SH-SY5Y (cell line): ENCODE results near the gene C14orf93.

ENCODE experiments used
- GATA2 ChIP-seq: IDR thresholded peaks from 2 replicates; pipeline ENCODE4 v1.6.1; 2011; ENCODE audit warnings: mild to moderate bottlenecking, low read depth, low read length
- GATA3 ChIP-seq: IDR thresholded peaks from 2 replicates; pipeline ENCODE4 v1.6.1; 2011; ENCODE audit warnings: low read depth, mild to moderate bottlenecking, low read length, moderate library complexity

GRCh38 chr14:22994762-22995275, 15.1 kb downstream of the C14orf93 start:
- TF ChIP-seq GATA2 (no peak), GATA3 (no peak)
